Adrenal gland (tissue), 12 donors: ENCODE results near the gene MBD2. TPM values are rescaled to one million over a fixed set of nuclear protein-coding genes. Genes with fewer than 3 reads are reported as not detected.

ENCODE experiments used
- DNase-seq, 7 donors: peaks; one replicate each; pipeline ENCODE4 v3.0.0-alpha.2; 2019 to 2020
- H3K27ac ChIP-seq, 5 donors: fragments of 200-600 bp; sonication (generic) in 4 of 5; 1 replicate in 3 of 5; 2 replicates in 2 of 5; pipeline versions ENCODE4 v1.5.1 to v1.8.0; 2016 to 2020; ENCODE audit warnings: mild to moderate bottlenecking in 1 of 5
- H3K27me3 ChIP-seq: fragments of 200-600 bp; 2 replicates; pipeline ENCODE4 v1.8.0; 2021
- H3K36me3 ChIP-seq, 2 donors: fragments of 200-600 bp; replicated peaks in 1 of 2; 1 replicate in 1 of 2; 2 replicates in 1 of 2; pipeline versions ENCODE4 v1.5.1 to v1.8.0; 2018 to 2022
- H3K4me1 ChIP-seq, 2 donors: fragments of 200-600 bp; replicated peaks in 1 of 2; 1 replicate in 1 of 2; 2 replicates in 1 of 2; pipeline versions ENCODE4 v1.5.1 to v1.8.0; 2018 to 2021
- H3K4me3 ChIP-seq, 4 donors: fragments of 200-600 bp; sonication (generic) in 3 of 4; one replicate each; pipeline ENCODE4 v1.5.1; 2016 to 2018
- H3K9me3 ChIP-seq, 3 donors: fragments of 200-600 bp; sonication (generic) in 1 of 3; replicated peaks in 1 of 3; 1 replicate in 2 of 3; 2 replicates in 1 of 3; pipeline versions ENCODE4 v1.5.1 to v1.8.0; 2016 to 2021
- CTCF ChIP-seq, 6 experiments: fragments of 450-650 bp in 4 of 6; fragments of 200-600 bp in 2 of 6; sonication (generic) in 1 of 6; IDR thresholded peaks; 1 replicate in 5 of 6; 2 replicates in 1 of 6; pipeline versions ENCODE4 v1.5.1 to v1.8.0; 2016 to 2021; ENCODE audit warnings: antibody characterized with exemption in 6 of 6, mild to moderate bottlenecking in 2 of 6, moderate library complexity in 1 of 6
- POLR2A ChIP-seq, 2 donors: fragments of 450-650 bp; IDR thresholded peaks; one replicate each; pipeline ENCODE4 v1.6.1; 2017; ENCODE audit warnings: antibody characterized with exemption in 2 of 2, mild to moderate bottlenecking in 2 of 2, moderate library complexity in 1 of 2
- WGBS, 4 donors: extraction: QIAGEN DNeasy Blood & Tissue Kit in 2 of 4; methylation state at CpG; one replicate each; pipeline versions ENCODE4 v1.1.5 to v1.1.7; 2013 to 2017; 5-methylcytosine and 5-hydroxymethylcytosine counted together
- intact Hi-C, 2 donors: fragments of 100-400 bp; cut with DNase I; formaldehyde crosslinking; loops; one replicate each; pipeline versions ENCODE4 v1.14.1 to v1.15.0; 2022 to 2023
- polyA plus RNA-seq, 3 donors: library from polyadenylated mRNA; stranded (reverse); fragments of 200-250 nt in 2 of 3; fragments of 350-450 nt in 1 of 3; fragmentation: Illumina TruSeq in 1 of 3; extraction: RNeasy Lipid Tissue Mini Kit (QIAGEN cat#74804) in 1 of 3; gene quantifications; one replicate each; pipeline ENCODE4 v1.2.3, GENCODE V29; 2013 to 2014
- total RNA-seq, 9 donors: library from RNA; depleted of rRNA in 4 of 9; stranded (reverse); fragments of >200 nt in 4 of 9; fragments of 120-200 nt in 1 of 9; fragmentation: NEBNext Ultra II Directional in 1 of 9; extraction: Animal tissue kit (Norgen Biotek cat#: 25700) in 1 of 9; gene quantifications; one replicate each; pipeline versions ENCODE4 v1.1.0 to v1.2.4, GENCODE V29; 2013 to 2023
- donor health status: healthy with polysubstance abuse.
- donor health status: Bipolar disorder and iron deficiency.
- donor health status: DM: yes; HTN: yes; CAD: no.
- donor health status: DM: no; HTN: no; CAD: no.
- donor health status: DM: no; HTN: no; CAD: no.
- donor health status: DM: yes; HTN: yes; CAD: no.

Gene MBD2
- total and polyA plus RNA-seq, 12 donors, result 13.5 to 70.8 (median 30.1) TPM

- Histone ChIP-seq H3K27me3 (no peaks in the 10 kb centered on the region), H3K9me3 (no peaks in the 10 kb centered on the region), H3K36me3 (no peaks in the 10 kb centered on the region), H3K4me3 (no peak overlapping the region), H3K4me1 (peaks cover 5 to 7% of the 10 kb centered on the region in 2 donors), H3K27ac (no peak overlapping the region)
- no peak for DNase-seq
- intact Hi-C loops, result no loop called here
- TF ChIP-seq POLR2A (IDR thresholded peaks at IDR 0.05) (no peak), CTCF (IDR thresholded peaks at IDR 0.05) (no peak)
- 83 to 86% (median 85%) methylated on average over 8 of the region's 8 CpGs for WGBS, 4 donors
Measured at GRCh38 chr18:54235871-54236270, 11.4 kb upstream of the MBD2 start.

- TF ChIP-seq CTCF (IDR thresholded peaks at IDR 0.05) (no peak), POLR2A (IDR thresholded peaks at IDR 0.05) (no peak)
- intact Hi-C loops, result no loop called here
Measured at GRCh38 chr18:54233747-54234146, 9.3 kb upstream of the MBD2 start.

GRCh38 chr18:54233228-54233625 lies 8.8 kb upstream of the MBD2 start:
- intact Hi-C loops, result no loop called here
- no peak overlapping the region for H3K27ac ChIP-seq
- no peaks in the 10 kb centered on the region for H3K36me3 ChIP-seq
- no peak for DNase-seq
- no peaks in the 10 kb centered on the region for H3K4me1 ChIP-seq
- H3K4me3 ChIP-seq, result no peak overlapping the region
- TF ChIP-seq POLR2A (IDR thresholded peaks at IDR 0.05) (no peak), CTCF (IDR thresholded peaks at IDR 0.05) (no peak)
- WGBS, 4 donors, result 78 to 83% (median 79%) methylated on average over 3 of the region's 3 CpGs
- no peaks in the 10 kb centered on the region for H3K9me3 ChIP-seq
- no peaks in the 10 kb centered on the region for H3K27me3 ChIP-seq

More at GRCh38 chr18:54233747-54234146, 9.3 kb upstream of the MBD2 start:
- WGBS, 4 donors, result 88 to 93% (median 91%) methylated on average over 5 of the region's 5 CpGs
- H3K4me1 ChIP-seq, result no peaks in the 10 kb centered on the region
- no peak overlapping the region for H3K27ac ChIP-seq
- H3K9me3 ChIP-seq, result no peaks in the 10 kb centered on the region
- no peak overlapping the region for H3K4me3 ChIP-seq
- no peak for DNase-seq
- H3K36me3 ChIP-seq, result no peaks in the 10 kb centered on the region
- H3K27me3 ChIP-seq, result no peaks in the 10 kb centered on the region

DNA sequence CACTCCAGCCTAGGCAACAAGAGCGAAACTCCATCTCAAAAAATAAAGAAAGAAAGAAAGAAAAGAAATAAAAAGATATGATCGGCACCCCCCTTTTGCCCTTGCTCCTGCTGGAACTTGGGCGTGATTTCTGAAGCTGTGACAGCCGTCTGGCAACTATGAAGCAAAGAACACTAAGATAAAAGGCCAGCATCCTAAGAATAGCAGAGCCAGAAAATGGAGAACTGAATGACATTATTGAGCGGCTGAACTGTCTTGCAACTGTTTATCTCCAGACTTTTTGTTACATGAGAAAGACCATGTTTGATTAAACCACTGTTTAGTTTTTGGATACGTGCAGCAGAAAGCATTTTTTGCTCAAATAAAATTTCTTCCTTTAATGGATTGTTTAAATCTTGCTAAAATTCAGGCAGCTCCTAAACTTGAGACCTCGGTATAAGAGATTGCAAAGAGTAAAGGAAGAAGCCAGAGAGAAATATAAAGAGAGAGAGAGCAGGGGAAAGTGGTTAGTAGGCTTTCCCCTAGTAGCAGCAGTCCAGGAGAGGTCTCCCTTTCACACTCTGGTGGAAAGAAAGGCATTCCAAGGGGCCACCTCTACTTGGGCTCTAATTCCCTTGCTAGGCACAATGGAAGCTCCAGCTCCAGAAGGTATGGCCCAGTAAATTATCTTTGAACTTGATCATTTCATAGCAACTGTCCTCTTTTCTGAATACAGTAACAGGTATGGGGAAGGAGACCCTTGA lies 8.2 kb upstream of the MBD2 start:
- no peaks in the 10 kb centered on the region for H3K27me3 ChIP-seq
- H3K4me1 ChIP-seq, result no peaks in the 10 kb centered on the region
- no peaks in the 10 kb centered on the region for H3K36me3 ChIP-seq
- 89 to 90% (median 89%) methylated on average over 7 of the region's 7 CpGs for WGBS, 4 donors
- intact Hi-C loops, result no loop called here
- no peak overlapping the region for H3K4me3 ChIP-seq
- TF ChIP-seq CTCF (IDR thresholded peaks at IDR 0.05), result no peak
- TF ChIP-seq POLR2A (IDR thresholded peaks at IDR 0.05), result no peak
- H3K27ac ChIP-seq, result no peak overlapping the region
- H3K9me3 ChIP-seq, result no peaks in the 10 kb centered on the region
- no peak for DNase-seq
